ENCODE results near the gene GK2.

Gene GK2

GRCh38 chr4:79413032-79413885 lies 5.2 kb upstream of the GK2 start:
- TF ChIP-seq GATA1 (IDR thresholded peaks at IDR 0.05; ENCODE audit: low read depth, low read length) = no peak
- no peak for TF ChIP-seq POLR2A (IDR thresholded peaks at IDR 0.05; ENCODE audit: low read length)

GRCh38 chr4:79404666-79405065 lies 3.4 kb downstream of the GK2 start:
- no peak for DNase-seq
- TF ChIP-seq POLR2A (IDR thresholded peaks at IDR 0.05; ENCODE audit: low read length) (no peak), GATA1 (IDR thresholded peaks at IDR 0.05; ENCODE audit: low read depth, low read length) (no peak)

More at GRCh38 chr4:79413032-79413885, 5.2 kb upstream of the GK2 start:
- no peak for DNase-seq

DNA sequence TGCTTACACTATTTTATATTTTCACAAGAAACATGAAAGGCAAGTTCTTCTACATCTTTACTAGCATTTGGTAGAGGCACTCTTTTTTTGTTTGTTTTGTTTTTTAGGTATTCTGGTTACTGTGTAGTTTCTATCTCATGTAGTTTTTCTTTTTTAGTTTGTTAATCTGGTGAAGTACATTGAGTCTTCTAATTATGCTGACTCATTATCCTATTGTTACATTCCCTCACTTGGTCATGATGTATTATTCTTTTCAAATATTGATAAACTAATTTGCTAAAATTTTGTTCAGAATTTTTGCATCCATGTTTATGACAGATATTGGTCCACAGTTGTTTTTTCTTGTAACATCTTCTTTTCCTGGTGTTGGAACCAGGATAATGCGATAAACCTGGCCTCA lies 4.7 kb downstream of the GK2 start:
- no peak for DNase-seq
- TF ChIP-seq GATA1 (IDR thresholded peaks at IDR 0.05; ENCODE audit: low read depth, low read length) (no peak), POLR2A (IDR thresholded peaks at IDR 0.05; ENCODE audit: low read length) (no peak)

DNA sequence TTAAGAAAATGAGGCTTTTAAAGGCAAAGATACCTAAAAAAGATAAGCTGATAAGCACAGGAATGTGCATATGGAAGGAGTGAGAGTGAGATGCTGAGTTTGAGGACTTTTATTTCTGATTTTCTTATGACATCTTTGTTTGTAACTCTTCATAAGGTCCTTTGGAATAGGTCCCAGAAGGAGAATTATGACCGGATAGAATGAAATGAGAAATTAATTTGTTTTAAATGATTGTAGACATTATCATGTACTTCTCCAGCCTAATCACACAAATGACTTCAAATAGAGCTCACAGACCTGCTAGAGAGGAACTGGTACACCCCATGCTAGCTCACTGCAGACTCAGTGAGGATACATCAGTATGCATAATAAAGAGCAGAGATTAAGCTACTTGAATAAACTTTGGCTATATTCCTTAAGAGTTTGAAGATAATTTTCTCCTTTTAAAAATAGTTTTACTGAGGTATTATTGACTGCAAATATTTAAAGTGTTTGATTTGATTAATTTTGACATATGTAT lies 5.6 kb downstream of the GK2 start:
- TF ChIP-seq POLR2A (IDR thresholded peaks at IDR 0.05; ENCODE audit: low read length) = no peak
- TF ChIP-seq GATA1 (IDR thresholded peaks at IDR 0.05; ENCODE audit: low read depth, low read length) = no peak
- DNase-seq = no peak

- TF ChIP-seq GATA1 (IDR thresholded peaks at IDR 0.05; ENCODE audit: low read depth, low read length) (no peak), POLR2A (IDR thresholded peaks at IDR 0.05; ENCODE audit: low read length) (no peak)
- no peak for DNase-seq
Observed at GRCh38 chr4:79399076-79399475, 9.0 kb downstream of the GK2 start.

DNA sequence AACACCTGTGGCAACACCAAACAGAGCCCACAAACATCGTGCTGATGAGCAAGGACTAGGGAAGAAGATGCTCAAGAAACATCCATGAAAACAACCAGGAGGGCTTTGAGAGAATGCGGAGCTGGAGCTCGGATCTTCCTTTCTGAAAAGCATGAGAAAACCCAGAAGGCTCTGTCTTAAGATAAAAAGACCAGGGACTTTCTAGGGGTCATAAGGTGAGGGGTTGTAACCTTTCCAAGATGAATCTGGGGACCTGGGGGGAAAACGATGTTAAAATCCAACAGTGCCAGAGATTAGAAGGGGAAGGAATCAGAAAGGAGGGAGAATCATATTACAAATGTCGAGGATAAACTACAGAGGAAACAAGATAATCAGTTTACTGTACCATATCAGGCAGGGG lies 10.1 kb downstream of the GK2 start:
- no peak for DNase-seq
- TF ChIP-seq GATA1 (IDR thresholded peaks at IDR 0.05; ENCODE audit: low read depth, low read length) (no peak), POLR2A (IDR thresholded peaks at IDR 0.05; ENCODE audit: low read length) (no peak)

DNA sequence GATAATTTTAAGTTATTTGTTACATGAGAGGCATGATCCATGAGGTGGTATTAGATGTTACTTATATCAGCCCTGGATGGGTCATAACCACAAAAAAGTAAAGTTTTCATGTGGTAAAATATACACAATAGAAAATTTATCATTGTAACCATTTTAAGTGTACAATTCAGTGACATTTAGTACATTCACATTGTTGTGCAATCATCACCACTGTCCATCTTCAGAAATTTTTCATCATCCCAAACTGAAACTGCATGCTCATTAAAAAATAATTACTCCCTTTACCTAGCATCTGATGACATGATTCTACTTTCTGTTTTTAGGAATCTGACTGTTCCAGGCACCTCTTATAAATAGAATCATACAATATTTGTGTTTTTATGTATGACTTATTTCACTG lies 11.2 kb downstream of the GK2 start:
- TF ChIP-seq GATA1 (IDR thresholded peaks at IDR 0.05; ENCODE audit: low read depth, low read length) (no peak), POLR2A (IDR thresholded peaks at IDR 0.05; ENCODE audit: low read length) (no peak)
- DNase-seq = no peak

- no peak for DNase-seq
- no peak for TF ChIP-seq GATA1 (IDR thresholded peaks at IDR 0.05; ENCODE audit: low read depth, low read length)
- no peak for TF ChIP-seq POLR2A (IDR thresholded peaks at IDR 0.05; ENCODE audit: low read length)
Observed at GRCh38 chr4:79395841-79396240, 12.2 kb downstream of the GK2 start.

DNA sequence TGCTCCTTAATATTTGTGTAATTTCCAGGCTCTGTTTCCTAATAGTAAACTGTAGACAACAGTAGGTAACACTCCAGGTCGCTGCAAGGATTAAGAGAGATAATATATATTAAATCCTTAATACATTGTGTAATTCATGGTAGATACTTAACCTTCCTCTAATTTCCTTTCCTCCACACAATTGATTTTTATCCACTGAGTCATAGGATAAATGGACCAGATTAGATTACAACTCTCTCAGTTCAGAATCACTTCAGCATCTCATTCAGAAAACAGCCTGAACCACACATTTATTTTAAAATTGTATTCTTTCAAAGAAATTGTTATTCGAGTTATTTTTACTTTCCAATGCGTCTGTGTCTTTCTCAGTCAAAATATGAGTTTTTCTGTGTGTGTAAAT lies 17.1 kb downstream of the GK2 start:
- no peak for DNase-seq
- no peak for TF ChIP-seq GATA1 (IDR thresholded peaks at IDR 0.05; ENCODE audit: low read depth, low read length)
- no peak for TF ChIP-seq POLR2A (IDR thresholded peaks at IDR 0.05; ENCODE audit: low read length)

GRCh38 chr4:79385641-79386040 lies 22.4 kb downstream of the GK2 start:
- no peak for TF ChIP-seq GATA1 (IDR thresholded peaks at IDR 0.05; ENCODE audit: low read depth, low read length)
- no peak for TF ChIP-seq POLR2A (IDR thresholded peaks at IDR 0.05; ENCODE audit: low read length)
- no peak for DNase-seq

GRCh38 chr4:79381161-79381560 lies 26.9 kb downstream of the GK2 start:
- TF ChIP-seq GATA1 (IDR thresholded peaks at IDR 0.05; ENCODE audit: low read depth, low read length) (no peak), POLR2A (IDR thresholded peaks at IDR 0.05; ENCODE audit: low read length) (no peak)
- DNase-seq = no peak

- TF ChIP-seq POLR2A (IDR thresholded peaks at IDR 0.05; ENCODE audit: low read length) (no peak), GATA1 (IDR thresholded peaks at IDR 0.05; ENCODE audit: low read depth, low read length) (no peak)
- no peak for DNase-seq
Observed at GRCh38 chr4:79370026-79370425, 38.0 kb downstream of the GK2 start.

- TF ChIP-seq POLR2A (IDR thresholded peaks at IDR 0.05; ENCODE audit: low read length) (no peak), GATA1 (IDR thresholded peaks at IDR 0.05; ENCODE audit: low read depth, low read length) (no peak)
- no peak for DNase-seq
Observed at GRCh38 chr4:79367096-79367495, 40.9 kb downstream of the GK2 start.

DNA sequence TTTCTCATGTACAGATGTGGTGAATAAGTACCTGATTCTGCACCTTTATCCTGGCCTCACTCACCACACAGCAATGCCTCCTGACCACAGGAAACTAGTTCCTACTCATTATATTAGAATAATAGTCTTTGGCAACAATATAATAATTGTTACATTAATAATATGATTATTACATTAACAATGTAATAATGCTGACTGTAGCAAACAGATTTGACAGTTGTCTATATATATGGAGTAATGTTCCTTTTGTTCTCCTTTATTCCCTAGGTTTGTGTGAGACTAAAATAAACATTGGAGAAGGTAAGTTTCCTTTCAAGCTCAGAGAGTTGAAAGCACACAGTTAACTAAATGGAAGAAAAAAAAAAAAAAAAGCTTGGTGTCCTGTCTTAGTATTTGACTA lies 41.6 kb downstream of the GK2 start:
- no peak for TF ChIP-seq GATA1 (IDR thresholded peaks at IDR 0.05; ENCODE audit: low read depth, low read length)
- TF ChIP-seq POLR2A (IDR thresholded peaks at IDR 0.05; ENCODE audit: low read length) = no peak
- no peak for DNase-seq

- no peak for TF ChIP-seq POLR2A (IDR thresholded peaks at IDR 0.05; ENCODE audit: low read length)
- no peak for TF ChIP-seq GATA1 (IDR thresholded peaks at IDR 0.05; ENCODE audit: low read depth, low read length)
- DNase-seq = no peak
Observed at GRCh38 chr4:79364061-79364460, 44.0 kb downstream of the GK2 start.

Measured in erythroblast (primary cell).